GM23338 (cell line): ENCODE measurements around the gene ZBTB7C. TPM values are rescaled to one million over a fixed set of nuclear protein-coding genes. Genes with fewer than 3 reads are reported as not detected.
A peak's percentile ranks its signal among the peaks of the same experiment; 100 is the strongest.

Source experiments
- ATAC-seq: fragments of 200-7000 bp; cut with Tn5 transposase; 3 replicates; pipeline ENCODE4 v1.9.1; 2020
- DNase-seq: peaks from one replicate; pipeline ENCODE4 v3.0.0-alpha.2; 2015; ENCODE audit warnings: low spot score
- H2AFZ ChIP-seq: fragments of 200-600 bp; sonication (generic); 2 replicates; pipeline ENCODE4 v1.8.0; 2016; ENCODE audit warnings: antibody characterized with exemption, mild to moderate bottlenecking, moderate library complexity
- H3F3A ChIP-seq: fragments of 200-600 bp; sonication (generic); replicated peaks from 2 replicates; pipeline ENCODE4 v1.8.0; 2017; ENCODE audit warnings: antibody characterized with exemption, mixed run types, low read depth
- H3K27ac ChIP-seq: fragments of 200-600 bp; sonication (generic); 2 replicates; pipeline ENCODE4 v1.6.1; 2016; ENCODE audit warnings: low read depth
- H3K27me3 ChIP-seq: fragments of 200-600 bp; sonication (generic); 2 replicates; pipeline ENCODE4 v1.8.0; 2016; ENCODE audit warnings: mild to moderate bottlenecking, mixed run types, moderate library complexity; ENCODE audit not compliant: insufficient read depth
- H3K36me3 ChIP-seq: fragments of 200-600 bp; sonication (generic); 2 replicates; pipeline ENCODE4 v1.8.0; 2016; ENCODE audit warnings: mild to moderate bottlenecking; ENCODE audit not compliant: insufficient read depth
- H3K4me1 ChIP-seq: fragments of 200-600 bp; sonication (generic); 2 replicates; pipeline ENCODE4 v1.8.0; 2016; ENCODE audit warnings: mild to moderate bottlenecking, moderate library complexity; ENCODE audit not compliant: insufficient read depth
- H3K4me2 ChIP-seq: fragments of 200-600 bp; sonication (generic); 2 replicates; pipeline ENCODE4 v1.7.1; 2017; ENCODE audit warnings: mixed run types
- H3K4me3 ChIP-seq: fragments of 200-600 bp; sonication (generic); 2 replicates; pipeline ENCODE4 v1.6.1; 2016; ENCODE audit warnings: mixed run types
- H3K79me2 ChIP-seq: fragments of 200-600 bp; sonication (generic); replicated peaks from 2 replicates; pipeline ENCODE4 v1.8.0; 2017; ENCODE audit warnings: mild to moderate bottlenecking; ENCODE audit not compliant: insufficient read depth
- H3K9me2 ChIP-seq: fragments of 200-600 bp; sonication (generic); 2 replicates; pipeline ENCODE4 v1.8.0; 2017; ENCODE audit not compliant: insufficient read depth
- H4K20me1 ChIP-seq: fragments of 200-600 bp; sonication (generic); replicated peaks from 2 replicates; pipeline ENCODE4 v1.8.0; 2017; ENCODE audit warnings: mild to moderate bottlenecking; ENCODE audit not compliant: insufficient read depth
- H3K27ac Mint-ChIP-seq: 2 replicates; pipeline ENCODE4 v1.8.0; 2020; ENCODE audit warnings: inconsistent platforms, mild to moderate bottlenecking, moderate library complexity, mixed read lengths
- H3K27me3 Mint-ChIP-seq: 3 replicates; pipeline ENCODE4 v1.8.0; 2022; ENCODE audit warnings: low read depth, mild to moderate bottlenecking, moderate library complexity, mixed read lengths, inconsistent platforms; ENCODE audit not compliant: insufficient read depth, poor library complexity
- H3K36me3 Mint-ChIP-seq: 3 replicates; pipeline ENCODE4 v1.8.0; 2021; ENCODE audit warnings: low read depth, mild to moderate bottlenecking, inconsistent platforms, moderate library complexity, mixed read lengths
- H3K4me1 Mint-ChIP-seq: 3 replicates; pipeline ENCODE4 v1.8.0; 2020; ENCODE audit warnings: mild to moderate bottlenecking, inconsistent platforms, mixed read lengths
- H3K4me3 Mint-ChIP-seq: 3 replicates; pipeline ENCODE4 v1.8.0; 2021; ENCODE audit warnings: moderate library complexity, mild to moderate bottlenecking, inconsistent platforms, mixed read lengths
- H3K9me3 Mint-ChIP-seq: 3 replicates; pipeline ENCODE4 v1.8.0; 2020; ENCODE audit warnings: moderate library complexity, mild to moderate bottlenecking, inconsistent platforms, mixed read lengths
- CREB1 ChIP-seq: fragments of 250-450 bp; sonication (Bioruptor Pico); IDR thresholded peaks from 2 replicates; pipeline ENCODE4 v1.5.0; 2020; ENCODE audit warnings: low read depth, mild to moderate bottlenecking, moderate library complexity
- CTCF ChIP-seq, 2 experiments: fragments of 200-600 bp in 1 of 2; sonication (generic) in 1 of 2; conservative IDR thresholded peaks; 2 replicates each; pipeline versions ENCODE4 v1.5.1 to v1.6.1; 2016 to 2017; ENCODE audit warnings: antibody characterized with exemption in 2 of 2, low read depth in 2 of 2, mild to moderate bottlenecking in 2 of 2, moderate library complexity in 1 of 2
- EZH2 ChIP-seq: fragments of 200-600 bp; sonication (generic); IDR thresholded peaks from one replicate; pipeline ENCODE4 v1.8.0; 2017; ENCODE audit warnings: antibody characterized with exemption, mild to moderate bottlenecking, low read depth; ENCODE audit not compliant: unreplicated experiment
- EZH2phosphoT487 ChIP-seq: fragments of 200-600 bp; sonication (generic); IDR thresholded peaks from one replicate; pipeline ENCODE4 v1.8.1; 2018; ENCODE audit warnings: antibody characterized with exemption; ENCODE audit not compliant: unreplicated experiment
- JUNB ChIP-seq: IDR thresholded peaks from one replicate; pipeline ENCODE4 v1.6.1; 2016; ENCODE audit warnings: antibody characterized with exemption; ENCODE audit not compliant: unreplicated experiment
- NANOG ChIP-seq: IDR thresholded peaks from 2 replicates; pipeline ENCODE4 v1.6.1; 2016; ENCODE audit warnings: antibody characterized with exemption, borderline replicate concordance
- POLR2AphosphoS5 ChIP-seq: IDR thresholded peaks from 2 replicates; pipeline ENCODE4 v1.6.1; 2016; ENCODE audit warnings: antibody characterized with exemption, low read depth
- REST ChIP-seq: IDR thresholded peaks from one replicate; pipeline ENCODE4 v1.6.1; 2018; ENCODE audit warnings: antibody characterized with exemption; ENCODE audit not compliant: unreplicated experiment
- STAT1 ChIP-seq: IDR thresholded peaks from one replicate; pipeline ENCODE4 v1.6.1; 2016; ENCODE audit warnings: antibody characterized with exemption; ENCODE audit not compliant: unreplicated experiment
- ZNF114 ChIP-seq: fragments of 250-450 bp; sonication (Bioruptor Pico); IDR thresholded peaks from 2 replicates; pipeline ENCODE4 v1.5.0; 2020; ENCODE audit warnings: mild to moderate bottlenecking, moderate library complexity
- ZNF331 ChIP-seq: fragments of 250-450 bp; sonication (Bioruptor Pico); IDR thresholded peaks from 2 replicates; pipeline ENCODE4 v1.5.0; 2020; ENCODE audit warnings: low read depth, mild to moderate bottlenecking, moderate library complexity
- ZNF462 ChIP-seq: fragments of 250-450 bp; sonication (Bioruptor Pico); IDR thresholded peaks from 2 replicates; pipeline ENCODE4 v1.5.0; 2020; ENCODE audit warnings: mild to moderate bottlenecking, moderate library complexity
- polyA plus RNA-seq: library from polyadenylated mRNA; unstranded; fragments of >200 nt; fragmentation: Nextera tagmentation; extraction: Ambion mirVana; gene quantifications from 2 replicates; pipeline ENCODE4 v1.2.1, GENCODE V29; 2016
- total RNA-seq: library from RNA; depleted of rRNA; stranded (reverse); fragments of >200 nt; shearing (Covaris generic); gene quantifications from 2 replicates; pipeline ENCODE4 v1.2.3, GENCODE V29; 2014

The ZBTB7C gene
- total and polyA plus RNA-seq, 2 experiments from 2014 or later, result 0.03 to 0.14 TPM

GRCh38 chr18:48123941-48124340 lies 285.2 kb downstream of the ZBTB7C start (continued):
- no peak for TF ChIP-seq CREB1
- no peak for TF ChIP-seq STAT1
- no peak for TF ChIP-seq ZNF462
- TF ChIP-seq EZH2phosphoT487, result no peak
- no peak for TF ChIP-seq ZNF331 (CRISPR knock-in tag)

- no peaks in the 10 kb centered on the region for H3K36me3 ChIP-seq
- ATAC-seq (no peak), DNase-seq (no peak)
- H2AFZ ChIP-seq, result peak overlapping the region; percentile 66; the same call in 1 of the 2 replicates
- H3K4me3 ChIP-seq, result no peak overlapping the region
- H3K9me2 ChIP-seq, result no peaks in the 10 kb centered on the region
- Mint-ChIP-seq H3K36me3 (no peaks in the 10 kb centered on the region), H3K4me3 (no peak overlapping the region), H3K9me3 (no peaks in the 10 kb centered on the region), H3K4me1 (peaks cover 25% of the 10 kb centered on the region), H3K27me3 (peaks cover 10% of the 10 kb centered on the region), H3K27ac (no peak overlapping the region)
- TF ChIP-seq POLR2AphosphoS5, result no peak
- TF ChIP-seq NANOG, result no peak
- TF ChIP-seq STAT1, result no peak
- TF ChIP-seq REST, result no peak
- no peak for TF ChIP-seq EZH2
- TF ChIP-seq ZNF114 (CRISPR knock-in tag), result no peak
- no peak for TF ChIP-seq CREB1
- no peak for TF ChIP-seq JUNB
- no peak for TF ChIP-seq CTCF (conservative IDR thresholded peaks at IDR 0.05; ENCODE audit: low read depth in 2 of 2)
- TF ChIP-seq EZH2phosphoT487, result no peak
- TF ChIP-seq ZNF331 (CRISPR knock-in tag), result no peak
- no peaks in the 10 kb centered on the region; the same call in 1 of the 2 replicates for H3K4me1 ChIP-seq
- H3K4me2 ChIP-seq, result no peak overlapping the region
- no peaks in the 10 kb centered on the region for H3F3A ChIP-seq
- H3K79me2 ChIP-seq, result no peaks in the 10 kb centered on the region
- H3K27me3 ChIP-seq, result no peaks in the 10 kb centered on the region
- H3K27ac ChIP-seq, result no peak overlapping the region
- no peaks in the 10 kb centered on the region for H4K20me1 ChIP-seq
Observed at GRCh38 chr18:48123324-48123723, 285.9 kb downstream of the ZBTB7C start.
